K562 (cell line): Measurements from ENCODE around the gene KXD1. TPM values are rescaled to one million over a fixed set of nuclear protein-coding genes. Genes with fewer than 3 reads are reported as not detected.

Experiments
- ATAC-seq: fragments of 200-7000 bp; cut with Tn5 transposase; 3 replicates; pipeline ENCODE4 v1.9.1; 2020; ENCODE audit warnings: moderate library complexity
- BruUV-seq: library from RNA; stranded (reverse); fragments of 400-500 nt; replicated peaks from 2 replicates; lab custom pipeline; 2021; lab: Mats Ljungman, UMichigan
- CTCF ChIA-PET: fragments of 300-600 bp; formaldehyde crosslinking; extraction: SDS; loops from one replicate; lab custom pipeline; 2021; ENCODE audit warnings: low intra/inter-chr PET ratio; lab: Yijun Ruan, JAX
- POLR2A ChIA-PET: fragments of 300-600, 350-650 bp; sonication (Branson Sonifier 250); formaldehyde crosslinking; extraction: SDS; loops from one replicate; lab custom pipeline; 2021; ENCODE audit warnings: antibody characterized with exemption, inconsistent platforms; lab: Yijun Ruan, JAX
- DNase-seq, 4 experiments: peaks; one replicate each; pipeline versions ENCODE4 v3.0.0 to v3.0.0-alpha.2; 2011 to 2018; ENCODE audit warnings: low spot score in 3 of 4, mixed read lengths in 3 of 4; ENCODE audit errors: extremely low read depth in 1 of 4
- FAIRE-seq: peaks from 2 replicates; lab custom pipeline; 2011; peaks lifted over from hg19 to GRCh38; lab: Jason Lieb, UNC
- H2AFZ ChIP-seq: 2 replicates; pipeline ENCODE4 v1.6.0; 2011; ENCODE audit warnings: low read depth, low read length, control low read depth, inconsistent platforms
- H3K27ac ChIP-seq: fragments of 200-600 bp; 3 replicates; pipeline ENCODE4 v1.8.0; 2011; ENCODE audit warnings: low read depth, mild to moderate bottlenecking, control low read depth, inconsistent platforms, low read length, moderate library complexity, mixed read lengths; ENCODE audit errors: extremely low read depth
- H3K27me3 ChIP-seq, 2 experiments: fragments of 300-600 bp in 1 of 2; 2 replicates in 1 of 2; 3 replicates in 1 of 2; pipeline versions ENCODE4 v1.6.0 to v1.8.0; 2011; ENCODE audit warnings: inconsistent platforms in 2 of 2, low read length in 2 of 2, mild to moderate bottlenecking in 1 of 2, mixed read lengths in 1 of 2, moderate library complexity in 1 of 2; ENCODE audit not compliant: control insufficient read depth in 2 of 2, insufficient read depth in 2 of 2
- H3K36me3 ChIP-seq: fragments of 300-600 bp; 3 replicates; pipeline ENCODE4 v1.8.0; 2011; ENCODE audit warnings: mild to moderate bottlenecking, low read length, inconsistent platforms; ENCODE audit not compliant: control insufficient read depth, insufficient read depth
- H3K4me1 ChIP-seq, 2 experiments: fragments of 200-600 bp in 1 of 2; replicated peaks in 1 of 2; 2 replicates in 1 of 2; 3 replicates in 1 of 2; pipeline versions ENCODE4 v1.5.1 to v1.8.0; 2011; ENCODE audit warnings: inconsistent platforms in 2 of 2, low read length in 2 of 2, mild to moderate bottlenecking in 1 of 2, mixed read lengths in 1 of 2, moderate library complexity in 1 of 2; ENCODE audit not compliant: control insufficient read depth in 2 of 2, insufficient read depth in 2 of 2
- H3K4me2 ChIP-seq: 2 replicates; pipeline ENCODE4 v1.6.1; 2011; ENCODE audit warnings: low read length, control low read depth, inconsistent platforms, mixed read lengths; ENCODE audit not compliant: insufficient read depth
- H3K4me3 ChIP-seq: fragments of 200-600 bp; sonication (generic), shearing (Covaris generic); 2 replicates; pipeline ENCODE4 v1.5.1; 2016; ENCODE audit warnings: control low read depth, inconsistent platforms
- H3K79me2 ChIP-seq: fragments of 200-600 bp; 3 replicates; pipeline ENCODE4 v1.8.0; 2011; ENCODE audit warnings: low read length, inconsistent platforms; ENCODE audit not compliant: control insufficient read depth, insufficient read depth
- H3K9ac ChIP-seq, 2 experiments: 2 replicates each; pipeline versions ENCODE4 v1.6.0 to v1.6.1; 2011; ENCODE audit warnings: low read depth in 2 of 2, low read length in 2 of 2, control low read depth in 1 of 2, inconsistent platforms in 1 of 2, mild to moderate bottlenecking in 1 of 2, mixed read lengths in 1 of 2; ENCODE audit not compliant: insufficient read depth in 1 of 2
- H3K9me1 ChIP-seq: one replicate; pipeline ENCODE4 v1.6.0; 2011; ENCODE audit warnings: inconsistent platforms, mild to moderate bottlenecking, low read length, moderate library complexity; ENCODE audit not compliant: control insufficient read depth, insufficient read depth
- H3K9me3 ChIP-seq: replicated peaks from 2 replicates; pipeline ENCODE4 v1.5.1; 2011; ENCODE audit warnings: low read depth, low read length, inconsistent platforms; ENCODE audit not compliant: control insufficient read depth, insufficient read depth
- H4K20me1 ChIP-seq: replicated peaks from 2 replicates; pipeline ENCODE4 v1.6.1; 2011; ENCODE audit warnings: low read length, inconsistent platforms, mixed read lengths; ENCODE audit not compliant: control insufficient read depth, insufficient read depth
- BCL6 ChIP-seq: fragments of 250-450 bp; sonication (Bioruptor Pico); IDR thresholded peaks from 2 replicates; pipeline ENCODE4 v1.4.0; 2020
- HLTF ChIP-seq: fragments of 450-650 bp; IDR thresholded peaks from 2 replicates; pipeline ENCODE4 v1.6.1; 2016
- MTA1 ChIP-seq: fragments of 450-650 bp; IDR thresholded peaks from 2 replicates; pipeline ENCODE4 v1.6.1; 2017; ENCODE audit warnings: borderline replicate concordance
- NR3C1 ChIP-seq: sonication (generic); formaldehyde crosslinking; IDR thresholded peaks from 2 replicates; pipeline ENCODE4 v1.8.1; 2022; ENCODE audit warnings: missing genetic modification reagents
- PCBP1 ChIP-seq: fragments of 200-400 bp; formaldehyde crosslinking; IDR thresholded peaks from 2 replicates; pipeline ENCODE4 v1.6.1; 2018; ENCODE audit warnings: mild to moderate bottlenecking, low read depth, low read length; ENCODE audit not compliant: poor library complexity, severe bottlenecking
- PYGO2 ChIP-seq: fragments of 450-650 bp; IDR thresholded peaks from 2 replicates; pipeline ENCODE4 v1.6.1; 2016; ENCODE audit warnings: mild to moderate bottlenecking, missing genetic modification characterization, moderate library complexity, missing compliant biosample characterization
- RFX7 ChIP-seq: fragments of 250-450 bp; sonication (Bioruptor Pico); IDR thresholded peaks from 2 replicates; pipeline ENCODE4 v1.5.1; 2021; ENCODE audit warnings: mild to moderate bottlenecking
- SNIP1 ChIP-seq: fragments of 450-650 bp; IDR thresholded peaks from 2 replicates; pipeline ENCODE4 v1.7.1; 2017; ENCODE audit warnings: low read depth, mild to moderate bottlenecking
- SP2 ChIP-seq: IDR thresholded peaks from 2 replicates; pipeline ENCODE4 v1.6.1; 2011; ENCODE audit warnings: mild to moderate bottlenecking, low read depth, low read length, moderate library complexity; ENCODE audit not compliant: poor library complexity, severe bottlenecking; ENCODE audit errors: extremely low read depth
- XRCC3 ChIP-seq: fragments of 450-650 bp; IDR thresholded peaks from 2 replicates; pipeline ENCODE4 v1.6.1; 2017; ENCODE audit warnings: mild to moderate bottlenecking, moderate library complexity
- XRCC5 ChIP-seq: fragments of 200-400 bp; formaldehyde crosslinking; IDR thresholded peaks from 2 replicates; pipeline ENCODE4 v1.6.1; 2017; ENCODE audit warnings: low read depth, mild to moderate bottlenecking, low read length
- YY1 ChIP-seq, 3 experiments: IDR thresholded peaks; 2 replicates each; pipeline ENCODE4 v1.6.1; 2011; ENCODE audit warnings: low read length in 2 of 3, mild to moderate bottlenecking in 2 of 3, moderate library complexity in 2 of 3, borderline replicate concordance in 1 of 3, control low read depth in 1 of 3, low read depth in 1 of 3; ENCODE audit not compliant: insufficient read depth in 3 of 3, insufficient replicate concordance in 2 of 3, control insufficient read depth in 1 of 3, insufficient read length in 1 of 3; ENCODE audit errors: extremely low read depth in 1 of 3
- ZFP91 ChIP-seq: sonication (generic); formaldehyde crosslinking; IDR thresholded peaks from 2 replicates; pipeline ENCODE4 v1.8.0; 2022; ENCODE audit warnings: mild to moderate bottlenecking, missing genetic modification reagents
- ZNF583 ChIP-seq: fragments of 250-450 bp; sonication (Bioruptor Pico); IDR thresholded peaks from 2 replicates; pipeline ENCODE4 v1.4.0; 2020
- WGBS: fragments of 100-300 bp; shearing (Covaris generic); methylation state at CpG from one replicate; pipeline ENCODE4 v1.1.6; 2016; ENCODE audit warnings: low coverage, mixed read lengths; ENCODE audit not compliant: insufficient coverage; ENCODE audit errors: missing lambda C conversion rate; 5-methylcytosine and 5-hydroxymethylcytosine counted together
- in situ Hi-C: fragments of 300-500 bp; cut with MboI; formaldehyde crosslinking; loops from 4 replicates; pipeline ENCODE4 v1.15.0; 2018; ENCODE audit warnings: inconsistent platforms, mixed read lengths
- intact Hi-C: fragments of 100-400 bp; cut with micrococcal nuclease; formaldehyde crosslinking; loops from 2 replicates; pipeline ENCODE4 v1.14.2; 2022
- polyA plus RNA-seq, 8 experiments: library from polyadenylated mRNA; depleted of rRNA in 4 of 8; stranded (reverse) in 5 of 8; unstranded in 3 of 8; fragments of >200 nt; fragmentation: Nextera tagmentation in 2 of 8; fragmentation: Illumina TruSeq in 1 of 8; extraction: Ambion mirVana in 2 of 8; extraction: Trizol in 1 of 8; gene quantifications; 2 replicates each; pipeline versions ENCODE4 v1.2.1 to v1.2.3, GENCODE V29; 2011 to 2014; ENCODE audit warnings: inconsistent platforms in 1 of 8, missing spikeins in 1 of 8
- total RNA-seq, 7 experiments: library from RNA; depleted of rRNA in 6 of 7; stranded (reverse); fragments of >200 nt in 6 of 7; fragmentation: Illumina TruSeq in 2 of 7; extraction: Trizol in 2 of 7; gene quantifications; 2 replicates each; pipeline versions ENCODE4 v1.2.1 to v1.2.3, GENCODE V29; 2011 to 2021; ENCODE audit warnings: low replicate concordance in 1 of 7

The KXD1 gene
- total and polyA plus RNA-seq, 9 of the 15 experiments (the other 6 are each of a cell fraction or from before 2014, with no cell fraction given): 21.9 to 210 (median 118) TPM

- TF ChIP-seq ZFP91 (CRISPR knock-in tag) (no peak), XRCC5 (no peak)
Measured at GRCh38 chr19:18529782-18530181, 27.9 kb upstream of the KXD1 start (continued).

GRCh38 chr19:18531485-18531884 is 26.2 kb upstream of the KXD1 start:
- ChIA-PET POLR2A (interaction anchor here (1.3 to 1.5 kb wide), 2 partner anchors 11 to 13 kb away, joined by 3 to 8 read pairs; no protein-coding TSS in a partner anchor), CTCF (no interaction called here)
- Histone ChIP-seq H2AFZ (no peak overlapping the region), H4K20me1 (no peaks in the 10 kb centered on the region), H3K4me1 (peaks cover 0 to 13% of the 10 kb centered on the region in 2 experiments; a peak in 4 of 5 replicates), H3K4me2 (no peak overlapping the region), H3K9me3 (no peaks in the 10 kb centered on the region), H3K79me2 (no peaks in the 10 kb centered on the region), H3K36me3 (peaks cover 36% of the 10 kb centered on the region; the same call in 2 of the 3 replicates), H3K9me1 (no peaks in the 10 kb centered on the region), H3K9ac (no peak overlapping the region; a peak in 1 of 4 replicates), H3K4me3 (no peak overlapping the region), H3K27me3 (no peaks in the 10 kb centered on the region), H3K27ac (no peak overlapping the region)
- WGBS: 90% methylated on average over 5 of the region's 9 CpGs
- in situ Hi-C loops (no loop called here), intact Hi-C loops (no loop called here)
- ATAC-seq: no peak
- BruUV-seq: no TSS peak
- TF ChIP-seq YY1 (IDR thresholded peaks at IDR 0.05; ENCODE audit: borderline replicate concordance in 1 of 3, control insufficient read depth in 1 of 3, extremely low read depth in 1 of 3, insufficient read depth in 3 of 3, insufficient read length in 1 of 3, insufficient replicate concordance in 2 of 3, low read depth in 1 of 3, low read length in 2 of 3): no peak
- no peak for TF ChIP-seq RFX7 (CRISPR knock-in tag)
- no peak for TF ChIP-seq ZNF583
- TF ChIP-seq PCBP1: no peak
- no peak for TF ChIP-seq MTA1
- no peak for TF ChIP-seq XRCC3
- TF ChIP-seq NR3C1 (CRISPR knock-in tag): no peak
- TF ChIP-seq SP2: no peak
- TF ChIP-seq PYGO2 (tag): no peak
- no peak for TF ChIP-seq HLTF
- no peak for TF ChIP-seq SNIP1
- TF ChIP-seq BCL6 (CRISPR knock-in tag): no peak
- no peak for FAIRE-seq
- DNase-seq: no peak
